ENCODE measurements around the gene LRP10. TPM values are rescaled to one million over a fixed set of nuclear protein-coding genes. Genes with fewer than 3 reads are reported as not detected.

The LRP10 gene
- total RNA-seq, 1 donor from 2014 or later, result 59.2 TPM

DNA sequence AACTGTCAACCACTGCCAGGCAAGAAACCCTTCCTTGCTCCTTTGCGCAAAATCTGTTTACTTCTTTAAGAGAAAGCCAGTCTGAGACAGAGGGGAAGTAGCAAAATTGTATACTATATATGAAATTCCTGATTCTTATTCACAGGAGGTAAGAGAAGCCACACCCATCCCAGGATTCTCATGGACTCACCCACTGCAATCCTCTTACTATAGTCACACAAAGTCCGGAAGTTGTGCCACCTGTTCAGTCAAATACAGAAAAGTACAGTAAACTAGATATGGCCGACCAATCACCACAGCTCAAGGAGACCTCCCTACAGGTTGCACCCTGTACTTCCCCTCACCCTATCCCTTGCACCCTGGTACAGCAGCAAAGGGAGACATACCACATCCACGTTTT, 54.8 kb downstream of the LRP10 start:
- intact Hi-C loops (cut with DNase I), result loop anchor here (5.0 kb wide), 2 partner anchors 131 to 1191 kb away; partner anchors contain the start of gene CDH24
- ATAC-seq (no peak), DNase-seq (ENCODE audit: missing footprints) (no peak)

DNA sequence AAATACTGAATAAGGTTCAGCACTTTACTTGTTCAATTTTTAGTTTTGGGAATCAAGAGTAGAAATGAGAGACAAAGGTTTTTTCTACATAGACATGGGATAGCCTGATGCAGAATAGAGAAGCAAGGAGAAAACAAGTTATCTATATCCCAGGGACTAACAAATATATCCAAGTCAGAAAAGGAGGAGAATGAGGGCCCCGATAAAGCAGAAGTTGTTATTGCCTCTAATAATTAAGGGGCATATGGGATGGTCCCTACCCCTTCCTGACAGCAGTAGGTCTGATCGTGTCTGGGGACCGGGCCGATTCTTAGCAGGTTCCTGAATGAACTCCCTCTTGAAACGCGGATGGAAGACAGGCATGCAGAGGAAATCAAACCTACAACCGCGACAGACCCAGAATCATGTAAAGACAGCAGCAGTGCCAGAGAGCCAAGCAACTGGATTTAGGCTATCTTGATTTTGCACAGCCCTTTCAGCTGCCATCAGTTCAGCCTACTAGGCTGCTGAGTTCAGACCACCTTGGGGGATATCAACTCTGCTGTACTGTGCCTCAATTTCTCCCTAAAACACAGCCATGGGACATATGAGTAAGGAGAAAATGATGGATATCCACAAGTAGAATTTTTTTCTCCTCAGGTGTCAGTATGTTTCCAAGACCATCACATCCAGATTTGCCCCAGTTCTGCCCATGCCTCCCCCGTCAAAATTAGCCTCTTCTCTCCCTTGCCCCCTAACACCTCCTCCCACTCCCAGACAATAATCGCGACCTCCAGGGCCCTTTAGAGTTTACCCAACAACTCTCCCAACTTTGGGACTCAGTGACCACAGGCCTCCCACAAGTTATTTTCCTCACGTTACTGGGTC, 56.9 kb downstream of the LRP10 start:
- intact Hi-C loops (cut with DNase I), result loop anchor here (2.0 to 5.0 kb wide), 3 partner anchors 58 to 1189 kb away; partner anchors contain the start of genes CDH24 and LRP10
- DNase-seq (ENCODE audit: missing footprints), result no peak
- ATAC-seq, result no peak

DNA sequence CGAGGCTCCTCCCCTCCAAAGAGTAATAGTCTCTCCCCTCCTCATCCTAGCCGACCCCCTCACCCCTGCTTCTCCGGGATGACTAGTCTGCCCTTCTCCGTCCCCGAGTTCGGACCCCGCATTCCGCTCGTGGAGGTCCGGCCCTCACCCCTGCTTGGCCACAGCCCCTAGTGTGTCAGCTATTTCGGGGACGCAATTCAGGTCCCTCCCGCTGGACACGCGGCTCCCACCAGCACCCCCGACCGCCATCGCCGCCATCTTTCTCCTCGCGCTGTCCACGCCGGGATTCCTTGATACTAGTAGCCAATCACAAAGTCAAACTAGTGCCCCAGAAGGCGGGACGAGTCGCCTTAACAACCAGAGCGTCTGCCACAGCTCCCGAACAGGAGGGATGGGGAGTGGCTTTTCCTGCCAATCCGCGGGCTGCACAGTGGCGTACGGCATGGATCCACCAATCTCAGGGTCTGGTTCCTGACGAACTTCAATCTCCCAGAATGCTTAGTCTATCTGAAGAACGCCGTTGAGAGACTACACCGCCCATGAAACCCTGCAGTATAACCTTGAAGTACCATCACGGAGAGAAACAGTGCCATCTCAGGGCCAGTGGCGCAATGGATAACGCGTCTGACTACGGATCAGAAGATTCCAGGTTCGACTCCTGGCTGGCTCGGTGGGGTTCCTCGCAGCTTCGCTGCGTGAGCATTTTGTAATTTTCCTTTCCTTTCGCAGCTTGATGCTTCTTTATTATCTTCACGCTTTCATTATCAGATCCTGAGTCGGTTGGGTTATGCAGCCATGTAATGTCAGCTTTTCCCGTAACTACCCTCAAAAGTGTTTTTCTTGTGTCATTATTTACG, 57.8 kb downstream of the LRP10 start, which contains the start of gene PRMT5:
PRMT5 (minus strand) TSS at position 273 of the 857 bp plus-strand sequence; CDS start at position 258, 15 bp downstream.
- ATAC-seq (peak; percentile 98), DNase-seq (ENCODE audit: missing footprints) (peak; percentile 98)
- intact Hi-C loops (cut with DNase I), result loop anchor here (2.0 to 5.0 kb wide), 3 partner anchors 59 to 1188 kb away; partner anchors contain the start of genes CDH24 and LRP10

DNA sequence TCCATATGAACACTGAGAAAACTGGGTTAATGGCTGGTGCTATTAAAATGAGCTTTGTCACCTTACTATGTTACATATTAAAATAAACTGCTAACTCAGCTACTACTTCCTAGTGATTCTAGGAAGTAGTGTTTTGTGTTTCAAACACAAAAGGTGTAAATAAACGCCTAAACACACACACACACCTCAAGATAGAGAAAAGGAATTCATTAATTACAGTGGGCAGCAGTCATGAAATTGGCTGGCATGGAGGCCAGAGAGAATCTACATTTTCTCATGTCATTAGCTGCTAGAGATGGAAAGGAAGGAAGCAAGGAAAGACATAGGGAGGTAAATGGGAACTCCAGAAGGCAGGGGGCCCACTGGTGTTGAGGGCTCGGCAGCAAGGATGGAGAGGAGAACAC, 58.4 kb downstream of the LRP10 start:
- DNase-seq (ENCODE audit: missing footprints) (no peak), ATAC-seq (no peak)
- intact Hi-C loops (cut with DNase I), result loop anchor here (2.0 to 5.0 kb wide), 4 partner anchors 53 to 1187 kb away; partner anchors contain the start of genes AJUBA, CDH24 and LRP10

Other genes starting within 250 kb of the LRP10 start
- not detected for gene OR6J1, start 227.4 kb upstream of the LRP10 start, total RNA-seq
- gene OXA1L, start 105.1 kb upstream of the LRP10 start, total RNA-seq, result 170 TPM
- 5.8 TPM for gene SLC7A7, start 56.3 kb upstream of the LRP10 start, total RNA-seq
- 110 TPM for gene MRPL52, start 41.9 kb upstream of the LRP10 start, total RNA-seq
- gene MMP14, start 35.2 kb upstream of the LRP10 start, total RNA-seq, result 26.0 TPM
- gene REM2, start 11.5 kb downstream of the LRP10 start, total RNA-seq, result not detected
- gene RBM23, start 47.4 kb downstream of the LRP10 start, total RNA-seq, result 40.3 TPM
- 48.7 TPM for gene PRMT5, start 57.6 kb downstream of the LRP10 start, total RNA-seq
- gene HAUS4, start 85.3 kb downstream of the LRP10 start, total RNA-seq, result 19.5 TPM
- gene AJUBA, start 110.8 kb downstream of the LRP10 start, total RNA-seq, result 13.1 TPM
- 5.6 TPM for gene C14orf93, start 138.4 kb downstream of the LRP10 start, total RNA-seq
- 134 TPM for gene PSMB5, start 163.2 kb downstream of the LRP10 start, total RNA-seq
- gene PSMB11, start 170.5 kb downstream of the LRP10 start, total RNA-seq, result not detected
- 2.5 TPM for gene CDH24, start 185.8 kb downstream of the LRP10 start, total RNA-seq
- gene ACIN1, start 223.4 kb downstream of the LRP10 start, total RNA-seq, result 73.9 TPM
- gene C14orf119, start 223.8 kb downstream of the LRP10 start, total RNA-seq, result 22.4 TPM
- not detected for gene CIROP, start 233.2 kb downstream of the LRP10 start, total RNA-seq
- gene CEBPE, start 247.5 kb downstream of the LRP10 start, total RNA-seq, result not detected